Uterus (tissue), 4 donors: ENCODE measurements around the gene HHIPL1. TPM values are rescaled to one million over a fixed set of nuclear protein-coding genes. Genes with fewer than 3 reads are reported as not detected.
"Not testable (repeated sequence)": the region's sequence is repeated elsewhere in the genome, so short reads cannot be mapped to it uniquely, and the experiment has no call there.

Source experiments
- DNase-seq, 2 donors: peaks; one replicate each; pipeline ENCODE4 v3.0.0-alpha.2; 2019 to 2020
- H3K27ac ChIP-seq, 2 donors: fragments of 200-600 bp; sonication (generic); 1 replicate in 1 of 2; 2 replicates in 1 of 2; pipeline ENCODE4 v1.5.1; 2016 to 2018
- H3K27me3 ChIP-seq, 2 donors: fragments of 200-600 bp; sonication (generic); one replicate each; pipeline ENCODE4 v1.5.1; 2018 to 2019; ENCODE audit warnings: control low read depth in 1 of 2
- H3K36me3 ChIP-seq, 2 donors: fragments of 200-600 bp; sonication (generic); one replicate each; pipeline ENCODE4 v1.5.1; 2019; ENCODE audit warnings: control low read depth in 1 of 2
- H3K4me1 ChIP-seq, 2 donors: fragments of 200-600 bp; sonication (generic); one replicate each; pipeline ENCODE4 v1.5.1; 2018 to 2019; ENCODE audit warnings: control low read depth in 1 of 2
- H3K4me3 ChIP-seq, 2 donors: fragments of 200-600 bp; sonication (generic); 1 replicate in 1 of 2; 2 replicates in 1 of 2; pipeline ENCODE4 v1.5.1; 2018 to 2019; ENCODE audit warnings: mild to moderate bottlenecking in 1 of 2
- H3K9me3 ChIP-seq, 2 donors: fragments of 200-600 bp; sonication (generic); one replicate each; pipeline ENCODE4 v1.5.1; 2019; ENCODE audit warnings: control low read depth in 1 of 2
- POLR2A ChIP-seq, 2 donors: fragments of 450-650 bp; IDR thresholded peaks; one replicate each; pipeline ENCODE4 v1.6.1; 2016; ENCODE audit warnings: antibody characterized with exemption in 2 of 2, mild to moderate bottlenecking in 1 of 2, moderate library complexity in 1 of 2
- intact Hi-C: fragments of 100-400 bp; cut with DNase I; formaldehyde crosslinking; loops from one replicate; pipeline ENCODE4 v1.15.1; 2023; ENCODE audit warnings: low total_unique reads
- total RNA-seq, 4 donors: library from RNA; depleted of rRNA in 3 of 4; stranded (reverse); fragments of >200 nt in 3 of 4; gene quantifications; one replicate each; pipeline versions ENCODE4 v1.1.0 to v1.2.4, GENCODE V29; 2014 to 2023
- TF ChIP-seq, protein P1 (sequence below), 4 experiments: fragments of 200-600 bp in 2 of 4; fragments of 450-650 bp in 2 of 4; sonication (generic) in 2 of 4; IDR thresholded peaks; one replicate each; pipeline ENCODE4 v1.5.1; 2016 to 2019; ENCODE audit warnings: antibody characterized with exemption in 4 of 4, mild to moderate bottlenecking in 2 of 4, moderate library complexity in 1 of 4
- donor health status: DM: yes; HTN: yes; CAD: no.

HHIPL1 gene
- total RNA-seq, 4 donors from 2014 or later, result under 0.01 to 8.2 (median 3.0) TPM

GRCh38 chr14:99634443-99634842 is 10.5 kb upstream of the HHIPL1 start:
- no peak overlapping the region for H3K4me3 ChIP-seq
- no peak for DNase-seq
- intact Hi-C loops, result no loop called here
- no peaks in the 10 kb centered on the region for H3K36me3 ChIP-seq
- no peak overlapping the region for H3K27ac ChIP-seq
- H3K27me3 ChIP-seq, result no peaks in the 10 kb centered on the region
- H3K4me1 ChIP-seq, result no peaks in the 10 kb centered on the region
- no peak for TF ChIP-seq POLR2A (IDR thresholded peaks at IDR 0.05)
- TF ChIP-seq, protein P1, sequence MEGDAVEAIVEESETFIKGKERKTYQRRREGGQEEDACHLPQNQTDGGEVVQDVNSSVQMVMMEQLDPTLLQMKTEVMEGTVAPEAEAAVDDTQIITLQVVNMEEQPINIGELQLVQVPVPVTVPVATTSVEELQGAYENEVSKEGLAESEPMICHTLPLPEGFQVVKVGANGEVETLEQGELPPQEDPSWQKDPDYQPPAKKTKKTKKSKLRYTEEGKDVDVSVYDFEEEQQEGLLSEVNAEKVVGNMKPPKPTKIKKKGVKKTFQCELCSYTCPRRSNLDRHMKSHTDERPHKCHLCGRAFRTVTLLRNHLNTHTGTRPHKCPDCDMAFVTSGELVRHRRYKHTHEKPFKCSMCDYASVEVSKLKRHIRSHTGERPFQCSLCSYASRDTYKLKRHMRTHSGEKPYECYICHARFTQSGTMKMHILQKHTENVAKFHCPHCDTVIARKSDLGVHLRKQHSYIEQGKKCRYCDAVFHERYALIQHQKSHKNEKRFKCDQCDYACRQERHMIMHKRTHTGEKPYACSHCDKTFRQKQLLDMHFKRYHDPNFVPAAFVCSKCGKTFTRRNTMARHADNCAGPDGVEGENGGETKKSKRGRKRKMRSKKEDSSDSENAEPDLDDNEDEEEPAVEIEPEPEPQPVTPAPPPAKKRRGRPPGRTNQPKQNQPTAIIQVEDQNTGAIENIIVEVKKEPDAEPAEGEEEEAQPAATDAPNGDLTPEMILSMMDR (IDR thresholded peaks at IDR 0.05), result no peak
- no peaks in the 10 kb centered on the region for H3K9me3 ChIP-seq

DNA sequence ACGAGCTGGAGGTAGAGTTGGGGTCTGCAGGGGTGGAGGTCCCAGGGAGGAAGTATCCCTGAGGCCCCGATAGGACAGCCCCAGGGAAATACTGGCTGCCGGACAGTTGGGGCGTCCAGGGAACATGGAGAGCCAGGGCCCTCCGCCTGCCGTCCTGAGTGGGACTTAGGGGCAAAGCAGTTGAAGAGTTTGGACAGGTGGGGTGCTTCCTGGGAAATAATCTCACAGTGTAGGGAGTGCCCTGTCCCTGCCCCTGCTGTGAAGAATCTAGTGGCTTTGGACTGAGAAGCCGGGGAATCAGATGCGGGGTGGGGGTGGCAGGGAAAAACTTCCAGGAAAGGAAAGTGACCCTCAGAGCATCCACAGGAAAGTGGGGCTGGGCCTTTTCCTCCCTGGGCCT is 9.8 kb upstream of the HHIPL1 start:
- H3K4me1 ChIP-seq, result no peaks in the 10 kb centered on the region
- H3K4me3 ChIP-seq, result no peak overlapping the region
- H3K36me3 ChIP-seq, result no peaks in the 10 kb centered on the region
- no peaks in the 10 kb centered on the region for H3K9me3 ChIP-seq
- TF ChIP-seq, protein P1 (IDR thresholded peaks at IDR 0.05), result no peak
- no peak for TF ChIP-seq POLR2A (IDR thresholded peaks at IDR 0.05)
- no peak overlapping the region for H3K27ac ChIP-seq
- H3K27me3 ChIP-seq, result no peaks in the 10 kb centered on the region
- no peak for DNase-seq
- intact Hi-C loops, result no loop called here

GRCh38 chr14:99636487-99636886 is 8.4 kb upstream of the HHIPL1 start:
- intact Hi-C loops, result no loop called here
- TF ChIP-seq, protein P1 (IDR thresholded peaks at IDR 0.05), result no peak
- no peak for TF ChIP-seq POLR2A (IDR thresholded peaks at IDR 0.05)
- Histone ChIP-seq H3K27me3 (no peaks in the 10 kb centered on the region), H3K27ac (no peak overlapping the region), H3K36me3 (no peaks in the 10 kb centered on the region), H3K4me1 (no peaks in the 10 kb centered on the region), H3K4me3 (no peak overlapping the region), H3K9me3 (no peaks in the 10 kb centered on the region)
- no peak for DNase-seq

DNA sequence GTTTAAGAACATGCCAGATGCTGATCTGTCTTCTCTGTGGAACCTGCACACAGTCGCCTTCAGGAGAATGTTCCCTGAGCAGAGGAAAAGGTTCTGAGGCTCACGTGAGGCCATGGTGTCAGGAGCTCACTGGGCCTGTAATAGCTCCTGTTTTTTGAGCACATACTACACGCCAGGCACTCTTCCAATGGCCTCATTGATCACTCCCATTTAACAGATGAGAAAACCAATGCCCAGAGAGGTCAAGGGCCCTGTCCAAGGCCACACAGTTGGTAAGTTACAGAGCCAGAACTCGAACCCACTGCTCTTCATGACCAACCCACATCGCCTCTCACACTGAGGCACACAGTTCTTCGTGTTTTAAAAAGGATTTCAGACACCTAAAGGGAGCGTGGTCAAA is 7.3 kb upstream of the HHIPL1 start:
- no peak overlapping the region for H3K4me3 ChIP-seq
- TF ChIP-seq, protein P1 (IDR thresholded peaks at IDR 0.05), result no peak
- TF ChIP-seq POLR2A (IDR thresholded peaks at IDR 0.05), result no peak

DNA sequence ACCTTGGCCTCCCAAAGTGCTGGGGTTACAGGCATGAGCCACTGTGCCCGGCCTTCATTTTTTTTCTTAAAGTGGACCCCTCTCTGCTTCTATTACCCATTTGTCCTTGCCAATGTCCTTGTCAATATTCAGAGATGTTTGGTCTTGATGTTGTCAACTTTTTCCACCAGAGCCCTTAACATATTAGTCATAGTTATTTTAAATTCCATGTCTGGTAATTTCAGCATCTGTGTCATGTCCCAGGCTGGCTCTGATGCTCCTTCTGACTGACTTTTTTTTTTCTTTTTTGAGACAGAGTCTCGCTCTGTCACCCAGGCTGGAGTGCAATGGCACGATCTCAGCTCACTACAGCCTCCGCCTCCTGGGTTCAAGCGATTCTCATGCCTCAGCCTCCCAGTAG is 2.2 kb upstream of the HHIPL1 start:
- H3K9me3 ChIP-seq, H3K4me3 ChIP-seq, intact Hi-C loops, H3K27ac ChIP-seq, H3K4me1 ChIP-seq, H3K27me3 ChIP-seq, H3K36me3 ChIP-seq, DNase-seq: not testable (repeated sequence)

More for the DNA sequence above, 7.3 kb upstream of the HHIPL1 start:
- Histone ChIP-seq H3K9me3 (no peaks in the 10 kb centered on the region), H3K36me3 (no peaks in the 10 kb centered on the region), H3K4me1 (no peaks in the 10 kb centered on the region), H3K27ac (no peak overlapping the region), H3K27me3 (no peaks in the 10 kb centered on the region)
- intact Hi-C loops, result no loop called here
- DNase-seq, result no peak

GRCh38 chr14:99643343-99643742 is 1.6 kb upstream of the HHIPL1 start:
- no peak for DNase-seq
- no peaks in the 10 kb centered on the region for H3K36me3 ChIP-seq
- H3K9me3 ChIP-seq, result no peaks in the 10 kb centered on the region
- H3K4me3 ChIP-seq, result no peak overlapping the region
- no peak for TF ChIP-seq POLR2A (IDR thresholded peaks at IDR 0.05)
- TF ChIP-seq, protein P1 (IDR thresholded peaks at IDR 0.05), result no peak
- no peak overlapping the region for H3K27ac ChIP-seq
- no peaks in the 10 kb centered on the region for H3K27me3 ChIP-seq
- intact Hi-C loops, result no loop called here
- peaks cover 0 to 4% of the 10 kb centered on the region in 2 donors for H3K4me1 ChIP-seq
